ENCODE results near the gene TJP3.

- TF ChIP-seq ZBTB11 (CRISPR knock-in tag; IDR thresholded peaks at IDR 0.05) = no peak
- no peak for TF ChIP-seq ZNF274 (IDR thresholded peaks at IDR 0.05; ENCODE audit: insufficient read depth, insufficient read length)
- TF ChIP-seq ATF7 (IDR thresholded peaks at IDR 0.05; ENCODE audit: low read depth) = no peak
- no peak for TF ChIP-seq CREM (IDR thresholded peaks at IDR 0.05; ENCODE audit: low read depth)
- no peak for TF ChIP-seq BCLAF1 (IDR thresholded peaks at IDR 0.05)
Measured at GRCh38 chr19:3661284-3662238, 46.6 kb upstream of the TJP3 start.

Data from GM12878 (cell line).